Measurements from ENCODE around the gene SRSF8.
A peak's percentile ranks its signal among the peaks of the same experiment; 100 is the strongest.

The SRSF8 gene

DNA sequence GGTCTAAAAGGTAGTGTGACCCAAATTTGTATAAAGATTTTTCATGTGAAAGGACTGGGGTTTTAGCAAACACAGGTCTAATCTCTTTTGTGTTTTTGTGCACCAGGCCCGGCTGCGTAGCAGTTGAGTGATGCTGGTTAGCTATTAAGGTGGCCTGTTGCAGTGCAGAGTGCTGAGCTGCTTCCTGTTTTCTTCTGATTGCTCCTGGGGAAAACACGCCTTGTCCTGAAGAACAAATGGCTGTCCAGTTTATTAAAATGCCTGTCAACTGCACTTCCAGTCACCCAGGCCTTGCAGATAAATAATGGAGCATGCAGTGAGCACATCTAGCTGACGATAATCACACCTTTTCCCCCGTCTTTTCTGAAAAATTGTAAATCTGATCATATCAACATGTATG lies 1.8 kb downstream of the SRSF8 start:
- DNase-seq (ENCODE audit: low read depth in 3 of 3): peak; percentile 33 to 49 (median 34)

DNA sequence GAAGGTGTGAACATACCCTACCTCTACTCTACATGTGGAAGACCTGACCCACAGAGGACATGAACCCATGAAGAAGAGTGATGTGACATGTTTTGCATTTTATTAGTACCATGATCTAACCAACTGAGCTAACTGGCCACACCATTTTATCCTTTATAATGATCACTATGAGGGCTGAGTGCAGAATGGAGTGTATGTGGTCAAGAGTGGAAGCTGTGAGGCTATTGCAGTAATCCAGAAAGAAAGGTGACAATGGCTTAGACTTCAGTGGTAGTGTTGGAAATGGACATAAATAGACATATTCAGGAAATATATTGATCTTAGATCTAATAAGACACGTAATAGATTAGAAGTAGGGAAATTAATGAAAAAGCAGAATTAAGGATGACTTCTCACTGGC lies 3.8 kb downstream of the SRSF8 start:
- DNase-seq (ENCODE audit: low read depth in 3 of 3): no peak

DNA sequence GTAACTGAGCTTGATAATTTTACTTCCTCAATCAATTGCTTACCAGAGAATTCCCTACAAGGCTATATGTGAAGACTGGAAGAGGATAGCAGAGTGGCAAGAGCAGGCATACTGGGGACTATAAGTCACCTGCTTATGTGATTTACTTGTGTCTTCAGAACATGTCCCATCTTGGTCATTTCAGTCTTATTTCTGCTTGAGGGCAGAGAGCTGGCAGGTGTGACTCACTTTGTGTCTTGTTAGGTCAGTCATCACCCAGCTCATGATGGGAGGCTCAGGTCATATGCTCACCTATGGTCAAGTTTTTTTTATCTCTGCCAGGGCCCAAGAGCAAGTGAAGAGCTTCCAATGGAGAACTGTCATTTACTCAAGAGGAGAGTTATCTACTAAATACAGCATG lies 6.2 kb downstream of the SRSF8 start:
- no peak for DNase-seq (ENCODE audit: low read depth in 3 of 3)

DNA sequence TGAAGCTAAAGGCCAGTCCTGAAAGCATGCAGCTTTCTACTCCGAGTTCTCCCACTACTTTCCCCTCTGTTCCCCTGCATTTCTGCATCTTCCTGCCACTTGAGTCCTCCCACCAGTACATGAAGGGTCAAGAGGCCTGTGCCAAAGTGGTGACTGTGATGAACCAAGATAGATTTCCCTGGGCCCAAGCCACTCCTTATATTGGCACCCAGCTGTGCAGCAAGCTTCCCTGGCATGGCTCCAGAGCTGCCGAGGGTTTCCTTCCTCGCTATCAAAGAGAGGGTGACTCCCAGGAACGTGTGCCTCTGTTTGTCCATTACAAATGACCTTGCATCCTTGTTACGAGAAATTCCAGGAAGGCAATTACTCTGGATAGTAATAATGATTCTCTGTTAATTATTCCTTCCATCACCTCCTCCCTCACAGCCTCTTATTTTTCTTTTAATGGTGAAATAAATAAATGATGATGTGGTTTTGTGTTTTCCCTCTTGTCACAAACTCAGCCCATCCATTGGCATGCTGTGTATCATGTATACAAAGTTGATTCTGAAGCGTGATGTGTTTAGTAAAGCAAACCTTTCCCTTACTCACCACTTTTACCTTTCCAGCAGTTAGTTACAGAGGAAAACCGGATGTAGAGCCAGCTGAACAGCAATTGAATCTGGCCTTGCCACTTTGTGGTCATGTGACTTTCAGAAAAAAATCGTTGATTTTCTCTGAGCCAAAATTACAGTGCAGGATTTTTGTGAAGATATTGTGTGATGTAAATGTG lies 8.3 kb downstream of the SRSF8 start:
- no peak for DNase-seq (ENCODE audit: low read depth in 3 of 3)

DNA sequence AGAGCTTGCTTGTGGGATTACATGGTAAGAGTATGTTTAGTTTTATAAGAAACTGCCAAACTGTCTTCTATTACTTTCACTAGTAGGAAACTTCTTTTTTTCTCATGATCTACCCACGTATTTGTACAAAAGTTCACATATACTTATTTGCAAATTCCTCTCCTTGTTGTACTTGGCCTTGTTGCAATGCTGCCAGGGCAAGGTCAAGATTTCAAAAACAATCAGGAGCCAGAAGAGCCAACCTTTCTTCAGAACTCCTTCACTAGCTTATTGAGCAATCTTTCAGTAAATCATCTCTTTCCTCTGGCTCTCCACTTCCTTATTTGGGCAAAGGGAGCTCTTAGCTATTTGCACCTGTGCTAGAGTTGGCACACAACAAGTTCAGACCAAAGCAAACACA lies 9.7 kb downstream of the SRSF8 start:
- no peak for DNase-seq (ENCODE audit: low read depth in 3 of 3)

DNA sequence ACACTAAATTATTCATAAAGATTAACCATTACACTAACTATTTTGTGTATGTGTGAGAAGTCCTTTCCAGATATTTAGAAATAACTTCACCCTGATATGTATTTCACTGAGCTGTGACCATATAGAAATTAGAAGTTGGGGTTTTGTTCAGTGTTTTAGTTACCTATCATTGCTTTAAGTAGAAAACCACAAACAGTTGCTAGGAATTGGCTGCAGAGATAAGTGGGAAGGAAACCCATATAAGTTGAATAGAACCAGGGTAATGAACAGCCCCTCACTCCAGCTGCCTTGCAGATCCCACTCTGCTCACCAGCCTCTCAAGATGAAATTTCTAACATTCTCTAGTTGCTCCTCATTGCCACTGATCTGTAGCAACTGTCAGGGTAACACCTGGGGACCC lies 10.3 kb downstream of the SRSF8 start:
- DNase-seq (ENCODE audit: low read depth in 3 of 3): no peak

DNA sequence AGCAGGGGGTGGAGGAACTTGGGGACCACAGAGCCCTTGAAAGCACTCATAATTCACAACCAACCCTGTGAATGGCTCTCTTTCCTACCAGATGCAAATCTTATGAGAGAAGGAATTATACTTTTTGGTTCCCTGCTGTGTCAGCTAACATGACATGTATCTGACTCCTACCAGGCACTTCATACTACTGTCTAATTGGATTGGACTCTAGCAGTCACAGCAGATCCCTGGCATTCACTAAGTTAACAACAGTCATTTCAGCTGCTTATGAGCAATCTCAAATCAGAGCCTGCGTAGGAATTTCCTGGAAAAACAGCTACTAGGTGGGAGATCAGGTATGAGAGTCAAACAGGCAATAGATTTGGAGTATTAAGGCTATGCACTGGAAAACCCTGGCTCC lies 11.8 kb downstream of the SRSF8 start:
- DNase-seq (ENCODE audit: low read depth in 3 of 3): no peak

DNA sequence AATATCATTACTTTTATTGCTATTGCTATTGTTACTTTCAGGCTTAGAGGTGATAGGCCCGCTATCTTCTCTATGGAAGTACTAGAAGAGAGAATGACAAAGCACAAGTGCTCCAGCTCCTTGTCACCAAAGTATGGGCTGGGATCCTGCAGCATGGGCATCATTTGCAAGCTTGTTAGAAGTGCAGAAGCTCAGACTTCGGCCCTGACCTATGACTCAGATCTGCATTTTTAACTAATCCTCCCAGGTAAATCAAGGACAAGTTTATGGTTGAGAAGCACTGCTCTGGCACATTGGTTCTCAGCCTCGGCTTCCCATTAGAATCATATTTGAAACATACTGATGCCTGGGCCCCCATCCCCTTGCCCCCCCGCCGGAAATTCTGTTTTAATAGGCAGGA lies 14.3 kb downstream of the SRSF8 start:
- DNase-seq (ENCODE audit: low read depth in 3 of 3): no peak

DNA sequence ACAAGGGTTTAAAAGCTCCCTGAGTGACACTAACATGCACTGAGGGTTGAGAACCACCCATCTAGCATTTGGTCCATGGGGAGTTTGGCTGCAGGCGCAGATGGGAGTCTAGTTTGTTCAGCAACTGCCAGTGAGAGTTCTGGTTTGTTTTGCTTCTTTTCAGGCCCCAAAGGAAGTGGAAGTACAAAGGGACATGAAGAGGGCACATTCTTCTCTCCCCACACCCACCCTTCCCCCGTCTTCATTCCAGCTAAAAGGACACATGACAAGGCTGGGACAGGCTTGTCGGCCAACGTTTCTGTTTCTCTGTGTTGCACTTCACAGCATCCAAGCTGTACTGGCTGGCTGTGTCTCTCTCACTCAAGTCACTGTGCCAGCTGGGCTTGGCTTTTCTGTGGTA lies 14.7 kb downstream of the SRSF8 start:
- no peak for DNase-seq (ENCODE audit: low read depth in 3 of 3)

DNA sequence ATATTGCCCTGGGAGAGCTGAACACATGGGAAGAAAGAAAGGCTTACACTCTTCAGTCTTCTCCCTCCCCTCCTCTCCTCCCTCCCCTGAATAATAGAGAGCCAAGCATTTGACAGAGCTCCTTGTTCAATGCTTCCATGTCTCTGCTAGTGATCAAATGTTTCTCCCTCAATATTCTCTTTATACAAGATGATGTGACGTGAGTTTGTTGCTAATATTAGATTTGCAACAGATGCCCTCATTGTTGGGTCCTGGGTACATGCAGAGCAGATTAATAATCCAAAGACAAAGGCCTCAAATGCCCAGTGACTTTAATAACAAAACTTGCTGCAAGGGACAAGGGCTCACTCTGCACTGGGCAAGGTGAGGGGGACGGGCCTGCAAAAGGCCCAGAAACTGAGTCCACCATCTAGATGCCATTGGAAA lies 15.9 kb downstream of the SRSF8 start:
- no peak for DNase-seq (ENCODE audit: low read depth in 3 of 3)

DNA sequence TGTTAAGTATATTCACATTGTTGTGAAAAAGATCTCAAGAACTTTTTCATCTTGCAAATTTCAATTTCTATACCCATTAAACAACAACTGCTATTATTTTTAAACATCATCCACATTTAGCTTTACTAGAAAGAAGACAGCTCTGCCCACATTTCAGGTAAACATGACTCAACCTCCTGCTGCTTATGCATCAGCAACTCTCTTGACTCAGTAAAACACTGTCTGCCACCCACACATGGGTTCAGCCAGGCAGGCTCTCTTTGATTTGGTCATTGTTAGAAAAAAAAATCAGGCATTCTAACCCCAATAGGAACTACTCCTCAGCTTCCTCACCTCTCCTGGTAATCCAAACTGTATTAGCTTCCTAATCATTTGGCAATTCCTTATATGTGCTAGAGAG lies 17.8 kb downstream of the SRSF8 start:
- DNase-seq (ENCODE audit: low read depth in 3 of 3): peak in 2 of 3 donors; percentile 52 to 55

DNA sequence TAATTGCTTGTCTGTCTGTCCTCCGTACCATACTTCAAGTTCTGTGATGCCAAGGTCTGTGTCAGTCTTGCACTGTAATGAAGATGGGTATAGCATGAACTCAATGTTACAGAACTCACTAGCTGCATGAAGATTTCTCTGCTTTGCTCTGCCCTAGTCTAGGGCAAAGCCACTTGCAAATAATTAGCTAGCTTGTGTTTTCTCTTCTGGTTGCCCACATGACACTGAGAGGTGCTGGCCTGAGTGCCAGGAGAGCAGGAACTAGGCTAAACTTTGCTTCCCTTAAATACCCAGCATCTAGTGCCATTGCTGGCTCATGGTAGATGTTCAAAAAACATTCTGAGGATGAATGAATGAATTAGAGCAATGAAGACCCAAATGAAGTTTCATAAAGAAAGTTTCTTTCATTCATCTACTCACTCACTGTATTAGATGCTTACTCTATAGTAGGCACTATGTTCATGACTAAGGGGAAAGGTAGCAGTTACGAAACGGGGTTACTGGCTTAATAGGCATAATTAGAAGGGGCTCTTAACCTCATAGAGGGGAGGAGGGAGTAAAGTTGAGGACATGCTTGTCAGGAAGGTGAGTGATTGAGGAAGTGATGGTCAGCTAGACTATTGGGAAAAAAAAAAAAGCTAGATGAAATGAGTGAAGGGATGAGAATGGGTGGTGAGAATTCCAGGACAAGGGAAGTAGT lies 18.5 kb downstream of the SRSF8 start:
- no peak for DNase-seq (ENCODE audit: low read depth in 3 of 3)

DNA sequence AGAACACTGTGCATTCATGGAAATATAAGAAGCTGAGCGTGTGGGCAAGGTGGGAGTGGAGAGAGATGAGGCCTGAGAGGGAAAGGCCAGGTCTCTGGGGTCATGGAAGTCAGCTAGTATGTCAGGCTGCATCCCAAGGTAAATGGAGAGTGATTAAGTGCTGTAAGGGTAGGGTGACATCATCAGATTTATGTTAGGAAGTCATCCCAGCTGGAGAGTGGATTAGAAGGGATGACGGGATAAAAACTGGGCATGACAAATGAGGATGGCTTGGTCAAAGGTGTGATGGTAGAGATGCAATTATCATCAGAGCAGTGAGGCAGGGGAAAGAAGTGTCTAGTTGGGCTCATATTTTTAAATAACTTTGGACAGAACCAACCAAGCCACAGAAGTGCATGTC lies 19.4 kb downstream of the SRSF8 start:
- DNase-seq (ENCODE audit: low read depth in 3 of 3): no peak

DNA sequence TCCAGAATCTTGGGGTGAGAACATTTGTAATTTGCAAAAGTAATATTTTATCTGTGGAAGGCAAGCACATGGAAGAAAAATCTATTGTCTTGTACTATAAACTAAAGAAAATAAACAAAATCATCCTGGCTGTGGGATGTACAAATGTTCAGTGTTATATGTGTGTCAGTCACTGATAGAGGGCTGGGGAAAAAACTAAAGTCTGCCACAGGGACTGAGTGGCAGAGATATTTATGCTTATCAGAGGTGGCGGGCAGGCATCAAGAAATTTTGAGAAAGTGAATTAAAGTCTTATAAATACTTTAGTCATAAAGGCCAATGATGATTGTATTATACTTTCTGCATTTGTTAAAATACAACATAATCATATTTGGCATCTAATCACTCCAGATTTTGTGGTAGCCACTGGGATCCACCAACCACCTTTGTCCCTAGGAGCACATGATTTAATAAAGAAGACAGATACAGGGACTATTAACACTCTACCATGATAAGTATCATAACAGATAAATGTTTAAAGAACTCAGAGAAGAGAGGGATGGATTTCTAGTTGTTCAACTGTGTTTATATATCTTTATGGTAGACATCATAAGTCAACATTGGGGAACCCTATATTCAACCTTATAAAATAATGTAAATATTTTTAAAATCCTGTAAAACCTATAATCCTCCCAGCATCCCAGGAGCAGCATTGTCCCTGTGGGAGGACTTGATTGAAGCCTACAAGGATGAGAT lies 20.3 kb downstream of the SRSF8 start:
- DNase-seq (ENCODE audit: low read depth in 3 of 3): no peak

DNA sequence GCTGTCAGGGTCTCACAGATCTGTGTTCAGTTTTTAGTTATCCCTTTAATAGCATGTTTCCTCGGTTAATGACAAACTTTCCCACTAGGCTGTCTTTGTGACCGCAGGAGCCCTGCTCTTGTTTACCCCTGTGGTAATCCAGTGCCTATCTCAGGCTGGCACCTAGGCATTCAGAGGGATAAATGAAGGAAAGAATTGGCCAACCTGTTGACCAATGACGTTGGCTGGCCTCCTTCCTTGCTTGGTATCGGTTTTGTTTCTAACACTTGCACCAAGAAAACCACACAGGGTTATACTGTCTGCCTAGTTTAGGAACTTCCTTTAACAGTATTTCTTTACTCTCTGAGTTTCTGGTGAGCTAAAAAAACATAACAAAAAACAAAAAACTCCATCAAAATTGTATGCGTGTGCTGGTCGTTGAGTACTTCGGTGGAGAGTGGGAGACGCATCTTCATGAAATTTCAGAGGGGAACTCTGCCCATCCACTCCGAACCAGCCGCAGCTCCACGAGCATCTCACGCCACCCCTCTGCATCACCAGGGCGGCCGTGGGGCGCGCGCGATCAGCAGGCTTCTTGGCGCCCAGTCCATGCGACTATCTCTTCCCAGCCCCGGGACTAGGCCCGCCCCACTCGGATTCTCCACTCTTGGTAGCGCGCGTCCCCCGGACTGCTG lies 22.4 kb downstream of the SRSF8 start:
- DNase-seq (ENCODE audit: low read depth in 3 of 3): no peak

DNA sequence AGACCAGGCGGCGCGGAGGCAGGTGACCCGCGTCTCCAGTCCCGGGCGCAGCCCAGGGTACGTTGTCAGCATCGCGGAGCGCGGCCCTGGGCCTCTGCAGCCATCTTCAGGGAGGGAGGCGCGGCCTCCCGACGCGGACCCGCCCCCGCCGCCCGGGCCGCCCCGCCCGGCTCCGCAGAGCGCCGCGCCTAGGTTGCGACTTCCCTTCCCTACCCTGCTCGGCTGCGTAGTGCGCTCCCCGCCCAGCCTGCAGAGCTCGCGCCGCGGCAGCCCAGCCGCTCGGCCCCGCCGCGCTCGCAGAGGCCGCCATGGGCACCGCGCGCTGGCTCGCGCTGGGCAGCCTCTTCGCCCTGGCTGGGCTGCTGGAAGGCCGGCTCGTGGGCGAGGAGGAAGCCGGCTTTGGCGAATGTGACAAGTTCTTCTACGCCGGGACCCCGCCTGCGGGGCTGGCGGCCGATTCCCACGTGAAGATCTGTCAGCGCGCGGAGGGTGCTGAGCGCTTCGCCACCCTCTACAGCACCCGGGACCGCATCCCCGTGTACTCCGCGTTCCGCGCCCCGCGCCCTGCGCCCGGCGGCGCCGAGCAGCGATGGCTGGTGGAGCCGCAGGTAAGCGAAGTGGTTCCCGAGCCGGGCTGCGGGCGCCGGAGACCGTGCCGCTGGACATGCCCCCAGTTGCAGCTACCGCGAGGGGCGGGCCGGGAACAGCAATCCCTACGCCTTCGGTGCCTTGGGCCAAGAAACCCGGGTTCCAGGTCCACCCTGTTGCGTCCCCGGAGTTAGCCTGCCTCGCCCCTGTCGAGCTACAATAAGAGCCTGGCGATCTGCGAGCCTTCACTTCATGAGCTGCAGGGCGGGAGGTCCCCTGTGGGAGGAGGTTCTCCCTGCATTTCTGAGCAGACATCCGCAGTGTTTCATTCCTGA lies 23.2 kb downstream of the SRSF8 start, which contains the start of gene ENDOD1:
Gene ENDOD1 (plus strand): TSS at position 227 of the 923 bp plus-strand sequence. CDS start 82 bp downstream, at position 309.
- DNase-seq (ENCODE audit: low read depth in 3 of 3): peak; percentile 61 to 74 (median 69)

DNA sequence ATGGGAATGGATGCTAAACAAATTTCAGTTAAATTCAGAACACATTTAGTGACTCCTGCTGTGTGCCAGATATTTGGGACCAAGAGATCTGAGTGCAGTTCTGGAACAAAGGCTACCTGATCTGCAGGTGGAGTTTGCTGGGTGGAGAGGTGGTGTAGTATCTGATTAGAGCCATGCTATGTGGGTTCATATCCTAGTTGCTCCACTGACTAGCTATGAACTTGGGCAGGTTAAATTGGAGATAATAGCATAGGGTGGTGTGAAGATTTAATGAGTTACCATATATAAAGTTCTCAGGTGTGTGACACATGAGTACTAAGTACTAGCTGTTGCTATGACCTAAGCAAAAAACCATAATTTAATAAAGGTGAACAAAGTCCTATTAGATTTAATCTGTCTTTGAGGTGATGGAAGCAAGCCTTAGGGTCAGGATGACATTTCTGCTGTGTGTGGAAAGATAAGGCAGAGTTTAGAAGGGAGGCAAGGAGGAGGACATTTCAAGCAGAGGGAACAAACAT lies 25.0 kb downstream of the SRSF8 start:
- no peak for DNase-seq (ENCODE audit: low read depth in 3 of 3)

DNA sequence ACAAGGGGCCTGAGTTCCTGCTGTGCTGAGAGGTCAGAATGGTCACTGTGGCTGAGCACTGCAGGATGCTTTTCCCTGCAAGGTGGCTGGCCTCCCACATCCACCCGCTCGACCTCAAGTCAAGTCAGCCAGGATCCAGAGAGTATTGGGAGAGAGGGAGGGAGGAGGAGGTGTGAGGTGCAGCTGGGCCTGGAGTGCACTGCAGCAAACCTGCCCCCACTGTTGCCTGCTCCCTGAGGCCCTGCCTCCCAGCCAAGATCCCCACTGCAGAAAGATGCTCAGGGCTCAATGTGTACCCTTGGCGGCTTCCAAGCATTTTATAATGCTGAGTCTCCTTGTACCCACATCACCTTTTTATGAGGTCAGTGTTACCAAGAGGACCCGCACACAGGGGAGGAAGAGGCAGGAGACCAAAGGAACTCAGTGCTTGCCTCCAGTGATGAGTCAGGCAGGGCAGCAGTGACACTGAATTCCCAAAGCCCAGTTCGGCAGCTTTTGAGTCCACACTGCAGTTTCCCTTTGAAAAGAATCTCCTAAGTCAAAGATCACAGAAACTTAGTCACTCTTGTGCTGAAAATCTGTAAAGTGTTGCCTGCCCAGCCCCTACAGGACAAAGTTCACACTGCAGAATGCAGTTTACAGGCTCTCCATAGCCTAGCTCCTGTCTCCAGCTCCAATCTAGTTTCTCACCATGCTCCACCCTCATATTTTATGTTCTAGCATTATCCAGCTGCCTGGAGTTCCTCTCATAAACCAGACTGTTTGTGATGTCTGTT lies 26.0 kb downstream of the SRSF8 start:
- peak; percentile 13 to 29 (median 14) for DNase-seq (ENCODE audit: low read depth in 3 of 3)

DNA sequence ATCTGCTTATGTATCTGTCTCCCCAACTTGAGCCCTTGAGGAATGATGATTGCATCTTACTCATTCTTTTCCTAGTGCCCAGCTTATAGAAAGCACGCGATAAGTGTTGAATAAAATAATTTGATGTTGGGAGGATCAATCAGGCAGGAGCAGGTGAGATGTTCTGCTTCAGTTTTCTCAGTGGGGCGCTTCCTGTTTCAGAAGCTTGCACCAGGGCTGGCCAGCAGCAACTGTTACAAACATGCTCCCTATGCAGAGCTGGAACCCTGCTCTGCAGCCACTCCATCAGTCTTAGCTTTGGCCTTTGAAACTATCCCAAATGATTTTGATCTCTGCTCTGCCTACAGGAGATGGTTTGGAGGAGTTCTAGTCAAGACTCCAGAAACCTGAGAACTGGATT lies 26.8 kb downstream of the SRSF8 start:
- no peak for DNase-seq (ENCODE audit: low read depth in 3 of 3)

Data from stimulated activated CD4-positive, alpha-beta T cell treated with anti-CD3 and anti-CD28 coated beads, TNF-alpha, amount 100 ng/mL, for 48 hours (primary cell).